ENCODE results near the gene ACTRT2. TPM values are rescaled to one million over a fixed set of nuclear protein-coding genes. Genes with fewer than 3 reads are reported as not detected.

The ACTRT2 gene
- total RNA-seq, result not detected

- no peak within 1 kb of the TSS for H3K27ac ChIP-seq
- no peak within 1 kb of the TSS for H3K4me3 ChIP-seq
- H3K4me1 ChIP-seq, result no peaks in the 10 kb centered on the region
- H3K27me3 ChIP-seq, result no peaks in the 10 kb centered on the region
- TF ChIP-seq CTCF (IDR thresholded peaks at IDR 0.05), result no peak
- no peak for DNase-seq (ENCODE audit: low spot score in 2 of 2)
- intact Hi-C loops (cut with DNase I), result no loop called here
- no peaks in the 10 kb centered on the region for H3K9me3 ChIP-seq
- H3K36me3 ChIP-seq, result no peaks in the 10 kb centered on the region
These were observed at the start of gene ACTRT2 for GRCh38 chr1:3021233-3021671. Gene ACTRT2, plus strand, starts transcription at chr1:3021467. Its CDS starts 220 bp downstream, at chr1:3021687.

GRCh38 chr1:2971609-2972008, 49.7 kb upstream of the ACTRT2 start:
- DNase-seq (ENCODE audit: low spot score in 2 of 2), result peak in 1 of 2 donors; percentile 57
- Histone ChIP-seq H3K27ac (no peak overlapping the region), H3K4me1 (peaks cover 11 to 33% of the 10 kb centered on the region in 2 donors), H3K9me3 (no peaks in the 10 kb centered on the region), H3K4me3 (no peak overlapping the region), H3K27me3 (no peaks in the 10 kb centered on the region), H3K36me3 (no peaks in the 10 kb centered on the region)
- TF ChIP-seq CTCF (IDR thresholded peaks at IDR 0.05), result no peak
- intact Hi-C loops (cut with DNase I), result no loop called here

- Histone ChIP-seq H3K27me3 (no peaks in the 10 kb centered on the region), H3K9me3 (no peaks in the 10 kb centered on the region), H3K27ac (no peak overlapping the region), H3K36me3 (no peaks in the 10 kb centered on the region), H3K4me1 (peaks cover 11 to 28% of the 10 kb centered on the region in 2 donors), H3K4me3 (no peak overlapping the region)
- intact Hi-C loops (cut with DNase I), result no loop called here
- DNase-seq (ENCODE audit: low spot score in 2 of 2), result peak in 1 of 2 donors; percentile 55
- TF ChIP-seq CTCF (IDR thresholded peaks at IDR 0.05), result no peak
These were observed 49.0 kb upstream of the ACTRT2 start for GRCh38 chr1:2972011-2972878.

- Histone ChIP-seq H3K27me3 (no peaks in the 10 kb centered on the region), H3K9me3 (no peaks in the 10 kb centered on the region), H3K4me3 (no peak overlapping the region), H3K4me1 (peaks cover 11 to 26% of the 10 kb centered on the region in 2 donors), H3K36me3 (no peaks in the 10 kb centered on the region), H3K27ac (no peak overlapping the region)
- TF ChIP-seq CTCF (IDR thresholded peaks at IDR 0.05), result no peak
- intact Hi-C loops (cut with DNase I), result no loop called here
- DNase-seq (ENCODE audit: low spot score in 2 of 2), result peak in 1 of 2 donors; percentile 57
These were observed 48.2 kb upstream of the ACTRT2 start for GRCh38 chr1:2972879-2973575.

- no peak for TF ChIP-seq CTCF (IDR thresholded peaks at IDR 0.05)
- H3K27ac ChIP-seq, result peak overlapping the region in 1 of 2 donors; percentile 33
- H3K4me3 ChIP-seq, result no peak overlapping the region
- DNase-seq (ENCODE audit: low spot score in 2 of 2), result peak in 1 of 2 donors; percentile 54
- peaks cover 11 to 26% of the 10 kb centered on the region in 2 donors for H3K4me1 ChIP-seq
- intact Hi-C loops (cut with DNase I), result no loop called here
- H3K9me3 ChIP-seq, result no peaks in the 10 kb centered on the region
- no peaks in the 10 kb centered on the region for H3K27me3 ChIP-seq
- no peaks in the 10 kb centered on the region for H3K36me3 ChIP-seq
These were observed 47.4 kb upstream of the ACTRT2 start for GRCh38 chr1:2973601-2974593.

Data from ascending aorta (tissue), 2 donors.